ENCODE data around the gene KRTAP5-11.

DNA sequence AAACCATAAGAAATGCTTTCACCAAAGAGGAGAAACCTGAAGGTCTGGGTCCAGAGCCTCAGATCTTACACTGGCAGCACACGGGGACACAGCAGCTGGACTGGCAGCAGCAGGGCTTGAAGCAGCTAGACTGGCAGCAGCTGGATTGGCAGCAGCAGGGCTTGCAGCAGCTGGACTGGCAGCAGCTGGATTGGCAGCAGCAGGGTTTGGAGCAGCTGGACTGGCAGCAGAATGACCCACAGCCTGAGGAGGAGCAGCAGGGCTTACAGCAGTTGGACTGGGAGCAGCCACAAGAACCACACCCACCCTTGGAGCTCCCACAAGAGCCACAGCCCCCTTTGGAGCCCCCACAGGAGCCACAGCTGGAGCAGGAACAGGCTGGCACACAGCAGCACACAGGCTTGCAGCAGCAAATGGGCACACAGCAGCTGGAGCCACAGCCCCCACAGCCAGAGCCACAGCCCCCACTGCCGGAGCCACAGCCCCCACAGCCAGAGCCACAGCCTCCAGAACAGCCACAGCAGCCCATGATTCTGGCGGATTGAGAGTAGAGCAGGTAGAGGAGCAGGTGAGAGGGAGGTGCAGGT lies at the start of gene KRTAP5-11:
- TF ChIP-seq, protein P1, sequence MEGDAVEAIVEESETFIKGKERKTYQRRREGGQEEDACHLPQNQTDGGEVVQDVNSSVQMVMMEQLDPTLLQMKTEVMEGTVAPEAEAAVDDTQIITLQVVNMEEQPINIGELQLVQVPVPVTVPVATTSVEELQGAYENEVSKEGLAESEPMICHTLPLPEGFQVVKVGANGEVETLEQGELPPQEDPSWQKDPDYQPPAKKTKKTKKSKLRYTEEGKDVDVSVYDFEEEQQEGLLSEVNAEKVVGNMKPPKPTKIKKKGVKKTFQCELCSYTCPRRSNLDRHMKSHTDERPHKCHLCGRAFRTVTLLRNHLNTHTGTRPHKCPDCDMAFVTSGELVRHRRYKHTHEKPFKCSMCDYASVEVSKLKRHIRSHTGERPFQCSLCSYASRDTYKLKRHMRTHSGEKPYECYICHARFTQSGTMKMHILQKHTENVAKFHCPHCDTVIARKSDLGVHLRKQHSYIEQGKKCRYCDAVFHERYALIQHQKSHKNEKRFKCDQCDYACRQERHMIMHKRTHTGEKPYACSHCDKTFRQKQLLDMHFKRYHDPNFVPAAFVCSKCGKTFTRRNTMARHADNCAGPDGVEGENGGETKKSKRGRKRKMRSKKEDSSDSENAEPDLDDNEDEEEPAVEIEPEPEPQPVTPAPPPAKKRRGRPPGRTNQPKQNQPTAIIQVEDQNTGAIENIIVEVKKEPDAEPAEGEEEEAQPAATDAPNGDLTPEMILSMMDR (IDR thresholded peaks at IDR 0.05): no peak
- no peak for TF ChIP-seq POLR2A (IDR thresholded peaks at IDR 0.05; ENCODE audit: low read length)
- no peak for TF ChIP-seq JUN (IDR thresholded peaks at IDR 0.05)

All from A549 (cell line).